B cell (primary cell): ENCODE measurements around the gene SCN1B. TPM values are rescaled to one million over a fixed set of nuclear protein-coding genes. Genes with fewer than 3 reads are reported as not detected.

Source experiments
- ATAC-seq: fragments of 200-7000 bp; cut with Tn5 transposase; one replicate; pipeline ENCODE4 v1.10.0; 2021; ENCODE audit warnings: low read depth, mild to moderate bottlenecking, moderate number of reproducible peaks, moderate library complexity
- CTCF ChIA-PET: fragments of 350-600 bp; sonication (Branson Sonifier 250); formaldehyde crosslinking; loops from one replicate; lab custom pipeline; 2021; ENCODE audit warnings: antibody characterized with exemption, inconsistent platforms; lab: Charles Lee
- POLR2A ChIA-PET: fragments of 350-600 bp; sonication (Branson Sonifier 250); formaldehyde crosslinking; loops from one replicate; lab custom pipeline; 2021; ENCODE audit warnings: antibody characterized with exemption; lab: Charles Lee
- DNase-seq: peaks from one replicate; pipeline ENCODE4 v3.0.0; 2013
- H2AFZ ChIP-seq: 2 replicates; pipeline ENCODE4 v1.6.1; 2012; ENCODE audit warnings: mild to moderate bottlenecking, low read depth, low read length; ENCODE audit not compliant: insufficient read depth, poor library complexity, severe bottlenecking
- H3K27ac ChIP-seq, 2 donors: 1 replicate in 1 of 2; 2 replicates in 1 of 2; pipeline ENCODE4 v1.5.1; 2012 to 2013; ENCODE audit warnings: low read length in 2 of 2, mild to moderate bottlenecking in 2 of 2, moderate library complexity in 1 of 2
- H3K27me3 ChIP-seq, 4 experiments: fragments of 200-600 bp in 1 of 4; sonication (generic) in 1 of 4; replicated peaks in 1 of 4; 1 replicate in 2 of 4; 2 replicates in 2 of 4; pipeline versions ENCODE4 v1.6.1 to v1.7.0; 2013 to 2016; ENCODE audit warnings: low read length in 3 of 4, mild to moderate bottlenecking in 2 of 4, mixed read lengths in 1 of 4, moderate library complexity in 1 of 4; ENCODE audit not compliant: insufficient read depth in 4 of 4, control insufficient read depth in 3 of 4; ENCODE audit errors: control extremely low read depth in 1 of 4
- H3K36me3 ChIP-seq, 2 experiments: replicated peaks in 1 of 2; 1 replicate in 1 of 2; 2 replicates in 1 of 2; pipeline versions ENCODE4 v1.6.1 to v1.7.1; 2013; ENCODE audit warnings: low read length in 1 of 2; ENCODE audit not compliant: insufficient read depth in 2 of 2, control insufficient read depth in 1 of 2; ENCODE audit errors: control extremely low read depth in 1 of 2, extremely low read depth in 1 of 2
- H3K4me1 ChIP-seq, 2 donors: fragments of 200-600 bp in 1 of 2; sonication (generic) in 1 of 2; 1 replicate in 1 of 2; 2 replicates in 1 of 2; pipeline versions ENCODE4 v1.5.1 to v1.6.1; 2013 to 2017; ENCODE audit warnings: low read length in 2 of 2; ENCODE audit not compliant: control insufficient read depth in 2 of 2, insufficient read depth in 2 of 2
- H3K4me2 ChIP-seq: replicated peaks from 2 replicates; pipeline ENCODE3; 2012; ENCODE audit warnings: mild to moderate bottlenecking, low read depth, low read length; ENCODE audit not compliant: poor library complexity, severe bottlenecking
- H3K4me3 ChIP-seq, 5 experiments: fragments of 200-600 bp in 1 of 5; sonication (generic) in 1 of 5; 1 replicate in 3 of 5; 2 replicates in 2 of 5; pipeline versions ENCODE4 v1.5.1 to v1.7.0; 2011 to 2016; ENCODE audit warnings: low read length in 4 of 5, mild to moderate bottlenecking in 4 of 5, low read depth in 2 of 5, control low read depth in 1 of 5, moderate library complexity in 1 of 5; ENCODE audit not compliant: insufficient read depth in 1 of 5; ENCODE audit errors: control extremely low read depth in 1 of 5, extremely low read depth in 1 of 5
- H3K79me2 ChIP-seq: fragments of 200-600 bp; sonication (generic); one replicate; pipeline ENCODE4 v1.6.0; 2016; ENCODE audit warnings: low read length; ENCODE audit not compliant: control insufficient read depth, insufficient read depth
- H3K9ac ChIP-seq: fragments of 200-600 bp; sonication (generic); 2 replicates; pipeline ENCODE4 v1.6.1; 2017; ENCODE audit warnings: mild to moderate bottlenecking, low read length, moderate library complexity
- H3K9me3 ChIP-seq, 3 donors: one replicate each; pipeline versions ENCODE4 v1.6.1 to v1.7.1; 2013; ENCODE audit warnings: low read length in 2 of 3; ENCODE audit not compliant: control insufficient read depth in 2 of 3, insufficient read depth in 1 of 3; ENCODE audit errors: control extremely low read depth in 1 of 3
- H4K20me1 ChIP-seq: 2 replicates; pipeline ENCODE4 v1.6.0; 2012; ENCODE audit warnings: mild to moderate bottlenecking, low read length; ENCODE audit not compliant: insufficient read depth, control insufficient read depth, poor library complexity, severe bottlenecking
- H3K27ac Mint-ChIP-seq: one replicate; pipeline ENCODE4 v1.8.0; 2021; ENCODE audit warnings: mixed read lengths
- H3K27me3 Mint-ChIP-seq: one replicate; pipeline ENCODE4 v1.8.0; 2021; ENCODE audit warnings: mixed read lengths
- H3K4me1 Mint-ChIP-seq: one replicate; pipeline ENCODE4 v1.8.0; 2021; ENCODE audit warnings: mixed read lengths
- H3K4me3 Mint-ChIP-seq: one replicate; pipeline ENCODE4 v1.8.0; 2021; ENCODE audit warnings: mixed read lengths
- H3K9me3 Mint-ChIP-seq: one replicate; pipeline ENCODE4 v1.8.0; 2022; ENCODE audit warnings: mixed read lengths; ENCODE audit not compliant: insufficient read depth
- EZH2 ChIP-seq: IDR thresholded peaks from 2 replicates; pipeline ENCODE4 v1.6.1; 2012; ENCODE audit warnings: borderline replicate concordance, low read depth, mild to moderate bottlenecking, moderate library complexity, low read length; ENCODE audit not compliant: insufficient read depth, poor library complexity, severe bottlenecking
- WGBS: methylation state at CpG from one replicate; pipeline ENCODE4 v1.1.5; 2013; ENCODE audit warnings: missing lambda C conversion rate; ENCODE audit not compliant: insufficient coverage; 5-methylcytosine and 5-hydroxymethylcytosine counted together
- intact Hi-C: fragments of 100-400 bp; cut with micrococcal nuclease; formaldehyde crosslinking; loops from one replicate; pipeline ENCODE4 v1.10.0; 2022
- polyA plus RNA-seq: library from polyadenylated mRNA; depleted of rRNA; stranded (reverse); fragments of >200 nt; gene quantifications from 2 replicates; pipeline ENCODE4 v1.2.3, GENCODE V29; 2012
- total RNA-seq, 2 donors: library from RNA; stranded (reverse); fragments of 120-200 nt in 1 of 2; gene quantifications; 1 replicate in 1 of 2; 2 replicates in 1 of 2; pipeline versions ENCODE4 v1.2.3 to v1.2.4, GENCODE V29; 2013 to 2022
- TF ChIP-seq, protein P1 (sequence below): fragments of 200-600 bp; IDR thresholded peaks from one replicate; pipeline ENCODE4 v1.8.0; 2022; ENCODE audit warnings: antibody characterized with exemption, mild to moderate bottlenecking

SCN1B gene
- total and polyA plus RNA-seq, 2 donors (not counting 1 experiment from before 2014, with no cell fraction given) = 0.52 to 0.72 TPM

DNA sequence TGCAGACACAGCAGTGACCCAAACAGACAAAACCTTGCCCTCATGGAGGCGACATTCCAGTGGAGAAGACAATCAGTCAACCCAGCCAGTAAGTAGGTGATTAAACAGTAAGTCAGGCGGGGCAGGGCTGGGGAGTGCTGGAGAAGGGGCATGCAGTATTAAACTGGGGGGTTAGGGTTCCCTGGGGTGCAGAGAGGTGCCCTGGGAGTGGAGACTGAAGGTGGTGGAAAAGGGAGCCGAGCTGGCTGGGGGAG, 54.2 kb downstream of the SCN1B start:
- Histone ChIP-seq H3K4me3 (peak overlapping the region in 1 of 5 experiments; percentile 4), H2AFZ (peak overlapping the region; percentile 67), H3K4me2 (peak overlapping the region; percentile 62), H3K79me2 (no peaks in the 10 kb centered on the region), H3K9me3 (no peaks in the 10 kb centered on the region), H3K36me3 (no peaks in the 10 kb centered on the region), H4K20me1 (no peaks in the 10 kb centered on the region), H3K9ac (peak overlapping the region; percentile 24), H3K27ac (peak overlapping the region; percentile 90 to 92), H3K4me1 (peaks cover 80 to 85% of the 10 kb centered on the region in 2 donors), H3K27me3 (no peaks in the 10 kb centered on the region)
- Mint-ChIP-seq H3K9me3 (no peaks in the 10 kb centered on the region), H3K4me3 (peak overlapping the region; percentile 79), H3K27me3 (no peaks in the 10 kb centered on the region), H3K4me1 (peaks cover 72% of the 10 kb centered on the region), H3K27ac (peak overlapping the region; percentile 90)
- ATAC-seq = no peak
- intact Hi-C loops = no loop called here
- ChIA-PET POLR2A (no interaction called here), CTCF (interaction anchor here (1.2 to 14.9 kb wide), 3 partner anchors 8 to 19 kb away, joined by 3 to 192 read pairs (median 3); no protein-coding TSS in a partner anchor)
- no peak for DNase-seq
- WGBS = 100% methylated on average over 2 of the region's 3 CpGs
- TF ChIP-seq EZH2 = no peak
- TF ChIP-seq, protein P1, sequence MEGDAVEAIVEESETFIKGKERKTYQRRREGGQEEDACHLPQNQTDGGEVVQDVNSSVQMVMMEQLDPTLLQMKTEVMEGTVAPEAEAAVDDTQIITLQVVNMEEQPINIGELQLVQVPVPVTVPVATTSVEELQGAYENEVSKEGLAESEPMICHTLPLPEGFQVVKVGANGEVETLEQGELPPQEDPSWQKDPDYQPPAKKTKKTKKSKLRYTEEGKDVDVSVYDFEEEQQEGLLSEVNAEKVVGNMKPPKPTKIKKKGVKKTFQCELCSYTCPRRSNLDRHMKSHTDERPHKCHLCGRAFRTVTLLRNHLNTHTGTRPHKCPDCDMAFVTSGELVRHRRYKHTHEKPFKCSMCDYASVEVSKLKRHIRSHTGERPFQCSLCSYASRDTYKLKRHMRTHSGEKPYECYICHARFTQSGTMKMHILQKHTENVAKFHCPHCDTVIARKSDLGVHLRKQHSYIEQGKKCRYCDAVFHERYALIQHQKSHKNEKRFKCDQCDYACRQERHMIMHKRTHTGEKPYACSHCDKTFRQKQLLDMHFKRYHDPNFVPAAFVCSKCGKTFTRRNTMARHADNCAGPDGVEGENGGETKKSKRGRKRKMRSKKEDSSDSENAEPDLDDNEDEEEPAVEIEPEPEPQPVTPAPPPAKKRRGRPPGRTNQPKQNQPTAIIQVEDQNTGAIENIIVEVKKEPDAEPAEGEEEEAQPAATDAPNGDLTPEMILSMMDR = no peak

- DNase-seq = peak; percentile 70
- Mint-ChIP-seq H3K4me1 (peaks cover 76% of the 10 kb centered on the region), H3K27me3 (no peaks in the 10 kb centered on the region), H3K4me3 (peak overlapping the region; percentile 83), H3K9me3 (no peaks in the 10 kb centered on the region), H3K27ac (peak overlapping the region; percentile 95)
- peak overlapping the region; percentile 90 to 92 for H3K27ac ChIP-seq
- peaks cover 90% of the 10 kb centered on the region in 2 donors for H3K4me1 ChIP-seq
- peak overlapping the region; percentile 59 for H2AFZ ChIP-seq
- peak overlapping the region in 1 of 5 experiments; percentile 1 for H3K4me3 ChIP-seq
- no peaks in the 10 kb centered on the region for H3K9me3 ChIP-seq
- no peaks in the 10 kb centered on the region for H3K36me3 ChIP-seq
- TF ChIP-seq, protein P1 = no peak
- TF ChIP-seq EZH2 = no peak
- intact Hi-C loops = loop anchor here (1.0 to 5.0 kb wide), 2 partner anchors 19 to 36 kb away; no protein-coding TSS in a partner anchor
- peak overlapping the region; percentile 36 for H3K9ac ChIP-seq
- ChIA-PET CTCF (interaction anchor here (1.0 to 14.9 kb wide), 12 partner anchors 13 to 113 kb away, joined by 3 to 192 read pairs (median 6); partner anchors contain the start of gene FXYD7), POLR2A (interaction anchor here (0.8 to 1.9 kb wide), 2 partner anchors 19 to 125 kb away, joined by 3 to 7 read pairs; no protein-coding TSS in a partner anchor)
- 0% methylated on average over 1 of the region's 6 CpGs for WGBS
- peak overlapping the region; percentile 62 for H3K4me2 ChIP-seq
- peak; percentile 66 for ATAC-seq
- no peaks in the 10 kb centered on the region for H3K79me2 ChIP-seq
- H4K20me1 ChIP-seq = no peaks in the 10 kb centered on the region
- H3K27me3 ChIP-seq = no peaks in the 10 kb centered on the region
These were observed 55.7 kb downstream of the SCN1B start for GRCh38 chr19:35085947-35086346.
